Type B pancreatic cell (in vitro differentiated cells): ENCODE results near the gene PLIN4. TPM values are rescaled to one million over a fixed set of nuclear protein-coding genes. Genes with fewer than 3 reads are reported as not detected.

ENCODE experiments used
- DNase-seq: peaks from one replicate; pipeline ENCODE4 v3.0.0; 2021; ENCODE audit warnings: mixed read lengths; ENCODE audit not compliant: unreplicated experiment; ENCODE audit errors: extremely low spot score
- H3K27ac Mint-ChIP-seq: 2 replicates; pipeline ENCODE4 v1.8.0; 2021; ENCODE audit warnings: mild to moderate bottlenecking, mixed read lengths
- H3K27me3 Mint-ChIP-seq: 2 replicates; pipeline ENCODE4 v1.8.0; 2021; ENCODE audit warnings: mixed read lengths
- H3K36me3 Mint-ChIP-seq: 2 replicates; pipeline ENCODE4 v1.8.0; 2021; ENCODE audit warnings: mixed read lengths
- H3K4me1 Mint-ChIP-seq: one replicate; pipeline ENCODE4 v1.8.0; 2021; ENCODE audit warnings: mixed read lengths; ENCODE audit not compliant: unreplicated experiment
- H3K4me3 Mint-ChIP-seq: 2 replicates; pipeline ENCODE4 v1.8.0; 2021; ENCODE audit warnings: mild to moderate bottlenecking, mixed read lengths
- H3K9me3 Mint-ChIP-seq: 2 replicates; pipeline ENCODE4 v1.8.0; 2021; ENCODE audit warnings: mixed read lengths
- total RNA-seq: library from RNA; stranded (reverse); gene quantifications from 2 replicates; pipeline ENCODE4 v1.2.1, GENCODE V29; 2021; ENCODE audit warnings: low replicate concordance
- TF ChIP-seq, protein P1 (sequence below): fragments of 200-600 bp; sonication (generic); conservative IDR thresholded peaks from 2 replicates; pipeline ENCODE4 v1.5.0; 2021; ENCODE audit warnings: antibody characterized with exemption, mild to moderate bottlenecking

PLIN4 gene
- total RNA-seq, 1 donor from 2014 or later = 0.48 TPM

DNA sequence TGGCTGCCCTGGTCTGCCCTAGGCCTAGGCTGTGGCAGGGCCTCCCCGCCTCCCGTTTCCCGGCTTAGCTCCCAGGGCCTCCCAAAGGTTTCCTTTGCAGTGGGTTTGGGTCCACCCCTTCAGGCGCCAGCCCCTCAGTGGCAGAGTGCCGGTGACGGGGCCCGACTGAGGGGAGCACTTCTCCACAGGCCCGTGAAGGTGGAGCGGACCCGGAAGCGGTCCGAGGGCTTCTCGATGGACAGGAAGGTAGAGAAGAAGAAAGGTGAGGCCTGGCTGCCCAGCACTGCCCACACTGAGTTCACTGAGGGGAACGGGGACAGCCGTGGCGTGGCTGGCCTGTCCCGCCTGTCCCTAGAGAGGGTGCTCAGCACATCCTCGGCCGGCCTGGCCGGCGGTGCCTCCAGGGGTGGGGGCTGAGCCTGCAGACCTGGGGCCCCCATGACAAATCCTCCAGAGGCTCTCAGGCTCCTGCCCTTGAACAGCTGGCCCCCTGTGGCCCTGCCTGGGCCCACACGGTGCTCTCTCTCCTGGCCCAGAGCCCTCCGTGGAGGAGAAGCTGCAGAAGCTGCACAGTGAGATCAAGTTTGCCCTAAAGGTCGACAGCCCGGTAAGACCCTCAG lies 20.4 kb downstream of the PLIN4 start:
- DNase-seq = no peak
- Mint-ChIP-seq H3K27me3 (no peaks in the 10 kb centered on the region), H3K4me1 (no peaks in the 10 kb centered on the region), H3K27ac (no peak overlapping the region), H3K9me3 (no peaks in the 10 kb centered on the region), H3K36me3 (no peaks in the 10 kb centered on the region), H3K4me3 (no peak overlapping the region)
- TF ChIP-seq, protein P1, sequence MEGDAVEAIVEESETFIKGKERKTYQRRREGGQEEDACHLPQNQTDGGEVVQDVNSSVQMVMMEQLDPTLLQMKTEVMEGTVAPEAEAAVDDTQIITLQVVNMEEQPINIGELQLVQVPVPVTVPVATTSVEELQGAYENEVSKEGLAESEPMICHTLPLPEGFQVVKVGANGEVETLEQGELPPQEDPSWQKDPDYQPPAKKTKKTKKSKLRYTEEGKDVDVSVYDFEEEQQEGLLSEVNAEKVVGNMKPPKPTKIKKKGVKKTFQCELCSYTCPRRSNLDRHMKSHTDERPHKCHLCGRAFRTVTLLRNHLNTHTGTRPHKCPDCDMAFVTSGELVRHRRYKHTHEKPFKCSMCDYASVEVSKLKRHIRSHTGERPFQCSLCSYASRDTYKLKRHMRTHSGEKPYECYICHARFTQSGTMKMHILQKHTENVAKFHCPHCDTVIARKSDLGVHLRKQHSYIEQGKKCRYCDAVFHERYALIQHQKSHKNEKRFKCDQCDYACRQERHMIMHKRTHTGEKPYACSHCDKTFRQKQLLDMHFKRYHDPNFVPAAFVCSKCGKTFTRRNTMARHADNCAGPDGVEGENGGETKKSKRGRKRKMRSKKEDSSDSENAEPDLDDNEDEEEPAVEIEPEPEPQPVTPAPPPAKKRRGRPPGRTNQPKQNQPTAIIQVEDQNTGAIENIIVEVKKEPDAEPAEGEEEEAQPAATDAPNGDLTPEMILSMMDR = no peak

DNA sequence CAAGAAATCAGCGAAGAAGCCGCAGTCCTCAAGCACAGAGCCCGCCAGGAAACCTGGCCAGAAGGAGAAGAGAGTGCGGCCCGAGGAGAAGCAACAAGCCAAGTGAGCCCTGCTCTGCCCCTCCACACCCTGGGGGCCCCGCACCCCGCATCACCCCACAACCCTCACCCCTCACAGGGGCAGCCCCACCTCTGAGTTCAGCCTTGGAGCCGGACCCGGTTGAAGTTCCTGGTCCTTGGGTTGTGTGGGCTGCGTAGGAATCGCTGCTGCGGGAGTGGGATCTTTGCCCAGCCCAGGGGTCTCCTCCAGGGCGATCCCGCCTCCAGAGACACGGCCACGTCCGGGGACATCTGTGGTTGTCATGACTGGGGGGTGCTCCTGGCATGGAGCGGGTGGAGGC lies 22.0 kb downstream of the PLIN4 start:
- no peak overlapping the region for H3K27ac Mint-ChIP-seq
- H3K4me3 Mint-ChIP-seq = no peak overlapping the region
- H3K9me3 Mint-ChIP-seq = no peaks in the 10 kb centered on the region
- no peaks in the 10 kb centered on the region for H3K36me3 Mint-ChIP-seq
- no peaks in the 10 kb centered on the region for H3K27me3 Mint-ChIP-seq
- no peak for DNase-seq
- no peaks in the 10 kb centered on the region for H3K4me1 Mint-ChIP-seq
- TF ChIP-seq, protein P1 = no peak

DNA sequence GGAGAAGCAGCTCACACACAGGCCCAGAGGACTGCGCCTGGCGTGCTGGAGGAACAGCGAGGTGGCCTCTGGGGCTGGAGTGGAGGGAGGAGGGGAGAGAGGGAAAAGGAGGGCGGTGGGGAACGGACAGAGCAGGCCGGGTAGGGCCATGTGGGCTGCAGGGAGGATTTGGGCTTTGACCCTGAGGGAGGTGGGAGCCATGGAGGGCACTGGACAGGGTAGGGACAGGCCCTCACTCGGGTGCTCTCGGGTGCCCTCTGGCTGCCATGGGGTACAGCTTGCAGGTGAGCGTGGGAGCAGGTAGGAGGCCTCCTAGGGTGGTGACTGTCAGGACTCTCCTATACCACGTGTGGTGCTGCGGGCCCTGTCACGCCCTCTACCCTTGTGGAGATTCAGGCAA lies 22.8 kb downstream of the PLIN4 start:
- no peak overlapping the region for H3K4me3 Mint-ChIP-seq
- no peaks in the 10 kb centered on the region for H3K36me3 Mint-ChIP-seq
- TF ChIP-seq, protein P1 = no peak
- H3K9me3 Mint-ChIP-seq = no peaks in the 10 kb centered on the region
- no peaks in the 10 kb centered on the region for H3K27me3 Mint-ChIP-seq
- DNase-seq = no peak
- H3K27ac Mint-ChIP-seq = no peak overlapping the region
- H3K4me1 Mint-ChIP-seq = no peaks in the 10 kb centered on the region

DNA sequence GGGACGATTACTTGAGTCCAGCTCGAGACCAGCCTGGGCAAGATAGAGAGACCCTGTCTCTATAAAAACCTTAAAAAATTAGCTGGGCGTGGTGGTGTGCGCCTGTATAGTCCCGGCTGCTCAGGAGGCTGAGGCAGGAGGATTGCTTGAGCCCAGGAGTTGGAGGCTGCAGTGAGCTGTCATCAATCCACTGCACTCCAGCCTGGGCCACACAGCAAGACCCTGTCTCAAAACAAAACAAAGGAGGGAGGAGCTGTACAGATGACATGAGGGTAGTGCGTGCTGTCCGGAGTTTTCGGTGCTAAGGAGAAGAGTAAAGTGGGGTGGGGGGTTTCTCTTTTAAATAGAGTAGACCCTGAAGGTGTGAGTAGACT lies 23.6 kb downstream of the PLIN4 start:
- Mint-ChIP-seq H3K36me3 (no peaks in the 10 kb centered on the region), H3K9me3 (no peaks in the 10 kb centered on the region), H3K27ac (no peak overlapping the region), H3K4me1 (no peaks in the 10 kb centered on the region), H3K27me3 (no peaks in the 10 kb centered on the region), H3K4me3 (no peak overlapping the region)
- TF ChIP-seq, protein P1 = no peak
- no peak for DNase-seq

DNA sequence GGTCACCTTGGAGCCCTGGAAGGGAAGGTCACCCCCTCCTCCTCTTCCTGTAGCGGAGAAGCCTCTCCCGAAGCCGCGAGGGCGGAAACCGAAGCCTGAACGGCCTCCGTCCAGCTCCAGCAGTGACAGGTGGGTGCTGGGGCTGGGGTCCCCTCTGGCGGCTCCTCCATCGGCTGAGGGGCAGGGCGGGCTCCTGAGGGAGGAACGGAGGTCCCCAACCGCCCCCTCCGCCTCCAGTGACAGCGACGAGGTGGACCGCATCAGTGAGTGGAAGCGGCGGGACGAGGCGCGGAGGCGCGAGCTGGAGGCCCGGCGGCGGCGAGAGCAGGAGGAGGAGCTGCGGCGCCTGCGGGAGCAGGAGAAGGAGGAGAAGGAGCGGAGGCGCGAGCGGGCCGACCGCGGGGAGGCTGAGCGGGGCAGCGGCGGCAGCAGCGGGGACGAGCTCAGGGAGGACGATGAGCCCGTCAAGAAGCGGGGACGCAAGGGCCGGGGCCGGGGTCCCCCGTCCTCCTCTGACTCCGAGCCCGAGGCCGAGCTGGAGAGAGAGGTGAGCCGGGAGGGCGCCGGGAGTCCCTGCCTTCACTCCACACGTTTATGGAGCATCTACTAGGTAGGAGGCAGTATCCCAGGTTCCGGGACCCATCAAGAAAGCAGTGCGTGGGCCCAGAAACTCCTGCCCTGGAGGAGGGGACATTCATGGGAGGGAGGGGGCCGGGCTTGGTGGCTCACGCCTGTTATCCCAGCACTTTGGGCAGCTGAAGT lies 24.2 kb downstream of the PLIN4 start:
- no peaks in the 10 kb centered on the region for H3K4me1 Mint-ChIP-seq
- TF ChIP-seq, protein P1 = no peak
- no peaks in the 10 kb centered on the region for H3K36me3 Mint-ChIP-seq
- H3K27ac Mint-ChIP-seq = no peak overlapping the region
- DNase-seq = no peak
- H3K27me3 Mint-ChIP-seq = no peaks in the 10 kb centered on the region
- no peak overlapping the region for H3K4me3 Mint-ChIP-seq
- no peaks in the 10 kb centered on the region for H3K9me3 Mint-ChIP-seq
